Urinary bladder (tissue), 2 donors: Measurements from ENCODE around the gene PLEKHS1. TPM values are rescaled to one million over a fixed set of nuclear protein-coding genes. Genes with fewer than 3 reads are reported as not detected.

Experiments used
- polyA plus RNA-seq: library from polyadenylated mRNA; stranded (reverse); fragments of 200-250 nt; gene quantifications from one replicate; pipeline ENCODE4 v1.2.3, GENCODE V29; 2013
- small RNA-seq: library from RNA; depleted of rRNA; stranded (forward); fragments of <200 nt; gene quantifications from one replicate; pipeline ENCODE3, GENCODE V24; 2014
- total RNA-seq: library from RNA; depleted of rRNA; stranded (reverse); fragments of >200 nt; gene quantifications from one replicate; pipeline ENCODE4 v1.2.3, GENCODE V29; 2014
- donor health status: healthy.

The PLEKHS1 gene
- total and polyA plus RNA-seq, 2 donors = 0.28 to 0.42 TPM

Small RNAs within 50 kb of the gene (small RNA-seq; reads per million reads assigned to genes)
- gene RF00560 = not detected

Other genes with a start within 250 kb of the PLEKHS1 start
- gene HABP2, start 198.6 kb upstream of the PLEKHS1 start, total RNA-seq = not detected
- 0.10 TPM for gene HABP2, start 198.6 kb upstream of the PLEKHS1 start, polyA plus RNA-seq
- 1.5 TPM for gene NRAP, start 87.6 kb upstream of the PLEKHS1 start, total RNA-seq
- not detected for gene NRAP, start 87.6 kb upstream of the PLEKHS1 start, polyA plus RNA-seq
- 38.4 TPM for gene CASP7, start 71.8 kb upstream of the PLEKHS1 start, total RNA-seq
- 21.5 TPM for gene CASP7, start 71.8 kb upstream of the PLEKHS1 start, polyA plus RNA-seq
- gene DCLRE1A, start 102.4 kb downstream of the PLEKHS1 start, total RNA-seq = 14.8 TPM
- gene DCLRE1A, start 102.4 kb downstream of the PLEKHS1 start, polyA plus RNA-seq = 3.8 TPM
- gene NHLRC2, start 103.0 kb downstream of the PLEKHS1 start, total RNA-seq = 50.6 TPM
- gene NHLRC2, start 103.0 kb downstream of the PLEKHS1 start, polyA plus RNA-seq = 6.7 TPM